Stimulated activated CD4-positive, alpha-beta T cell treated with anti-CD3 and anti-CD28 coated beads, Interleukin-12 subunit alpha, Interleukin-12 subunit beta, amount 100 ng/mL, for 4 hours (primary cell): ENCODE measurements around the gene LGSN.
"Not testable (repeated sequence)": the region's sequence is repeated elsewhere in the genome, so short reads cannot be mapped to it uniquely, and the experiment has no call there.

Source experiments
- DNase-seq: peaks from one replicate; pipeline ENCODE4 v3.0.0-alpha.2; 2020

LGSN gene

DNA sequence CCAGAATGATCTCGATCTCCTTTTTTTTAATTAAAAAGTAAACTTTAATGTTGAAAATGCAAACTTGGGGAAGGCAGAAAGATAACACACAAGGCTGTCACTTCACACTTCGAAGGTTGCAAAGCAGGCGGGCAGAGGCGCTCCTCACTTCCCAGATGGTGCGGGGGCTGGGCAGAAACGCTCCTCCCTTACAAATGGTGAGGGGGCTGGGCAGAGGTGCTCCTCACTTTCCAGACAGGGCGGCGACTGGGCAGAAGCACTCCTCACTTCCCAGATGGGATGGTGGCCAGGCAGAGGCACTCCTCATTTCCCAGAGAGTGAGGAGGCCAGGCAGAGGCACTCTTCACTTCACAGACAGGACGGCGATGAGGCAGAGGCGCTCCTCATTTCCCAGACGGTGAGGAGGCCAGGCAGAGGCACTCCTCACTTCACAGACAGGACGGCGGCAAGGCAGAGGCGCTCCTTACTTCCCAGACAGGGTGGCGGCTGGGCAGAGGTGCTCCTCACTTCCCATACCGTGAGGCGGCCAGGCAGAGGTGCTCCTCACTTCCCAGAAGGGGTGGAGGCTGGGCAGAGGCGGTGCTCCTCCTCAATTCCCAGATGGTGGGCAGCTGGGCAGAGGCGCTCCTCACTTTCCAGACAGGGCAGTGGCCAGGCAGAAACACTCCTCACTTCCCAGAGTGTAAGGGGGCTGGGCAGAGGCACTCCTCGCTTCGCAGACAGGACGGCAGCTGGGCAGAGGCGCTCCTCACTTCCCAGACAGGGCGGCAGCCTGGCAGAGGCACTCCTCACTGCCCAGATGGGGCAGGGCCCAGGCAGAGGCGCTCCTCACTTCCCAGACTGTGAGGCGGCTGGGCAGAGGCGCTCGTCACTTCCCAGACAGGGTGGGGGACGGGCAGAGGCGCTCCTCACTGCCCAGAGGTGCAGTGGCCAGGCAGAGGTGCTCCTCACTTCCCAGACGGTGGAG lies 91.6 kb downstream of the LGSN start:
- not testable (repeated sequence) for DNase-seq

- not testable (repeated sequence) for DNase-seq
Measured at GRCh38 chr6:63225987-63226386, 93.8 kb downstream of the LGSN start.
